Lower lobe of right lung (tissue), 2 donors: ENCODE results near the gene TNIK. TPM values are rescaled to one million over a fixed set of nuclear protein-coding genes. Genes with fewer than 3 reads are reported as not detected.

Experiments used
- ATAC-seq, 2 donors: fragments of 200-7000 bp; cut with Tn5 transposase; one replicate each; pipeline ENCODE4 v1.9.1; 2020 to 2022; ENCODE audit warnings: mild to moderate bottlenecking in 2 of 2, moderate library complexity in 2 of 2
- DNase-seq: peaks from one replicate; pipeline ENCODE4 v3.0.0-alpha.2; 2020
- H3K27ac ChIP-seq: fragments of 200-600 bp; one replicate; pipeline ENCODE4 v1.8.0; 2022
- H3K27me3 ChIP-seq: fragments of 200-600 bp; one replicate; pipeline ENCODE4 v1.8.0; 2022; ENCODE audit warnings: low read depth
- H3K36me3 ChIP-seq: fragments of 200-600 bp; one replicate; pipeline ENCODE4 v1.8.0; 2022; ENCODE audit warnings: mild to moderate bottlenecking
- H3K4me1 ChIP-seq: fragments of 200-600 bp; one replicate; pipeline ENCODE4 v1.8.0; 2022
- H3K4me3 ChIP-seq: fragments of 200-600 bp; one replicate; pipeline ENCODE4 v1.8.0; 2022; ENCODE audit warnings: mild to moderate bottlenecking
- H3K9me3 ChIP-seq: fragments of 200-600 bp; one replicate; pipeline ENCODE4 v1.8.0; 2022
- intact Hi-C: fragments of 100-400 bp; cut with DNase I; formaldehyde crosslinking; loops from one replicate; pipeline ENCODE4 v1.11.0; 2022
- total RNA-seq: library from RNA; stranded (reverse); fragmentation: NEBNext Ultra II Directional; extraction: Animal tissue kit (Norgen Biotek cat#: 25700); gene quantifications from one replicate; pipeline ENCODE4 v1.2.1, GENCODE V29; 2021
- TF ChIP-seq, protein P1 (sequence below): fragments of 200-600 bp; IDR thresholded peaks from one replicate; pipeline ENCODE4 v1.8.0; 2022; ENCODE audit warnings: antibody characterized with exemption, mild to moderate bottlenecking
- donor health status: DM: no; HTN: yes; CAD: no; lungs with severe emphysema.

Gene TNIK
- total RNA-seq, 1 donor from 2014 or later = 29.3 TPM

DNA sequence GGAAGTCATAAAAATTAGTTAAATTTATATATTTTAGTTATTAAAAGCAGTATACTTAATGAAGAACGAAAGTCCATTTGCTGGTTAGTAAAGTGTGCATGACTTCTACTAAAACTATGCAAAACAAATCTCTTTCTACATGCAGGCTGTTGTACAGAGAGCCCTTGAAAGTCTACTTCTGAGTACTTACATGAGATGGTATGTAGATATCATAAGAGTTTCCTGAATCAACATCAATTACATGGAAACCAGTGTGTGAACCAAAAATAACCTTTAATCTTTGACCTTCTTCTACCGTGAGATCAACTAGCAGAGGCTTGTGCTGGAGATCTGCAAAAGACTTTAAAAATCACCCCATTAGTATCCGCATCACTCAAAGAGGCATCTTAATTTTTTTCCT is 391.5 kb downstream of the TNIK start:
- TF ChIP-seq, protein P1, sequence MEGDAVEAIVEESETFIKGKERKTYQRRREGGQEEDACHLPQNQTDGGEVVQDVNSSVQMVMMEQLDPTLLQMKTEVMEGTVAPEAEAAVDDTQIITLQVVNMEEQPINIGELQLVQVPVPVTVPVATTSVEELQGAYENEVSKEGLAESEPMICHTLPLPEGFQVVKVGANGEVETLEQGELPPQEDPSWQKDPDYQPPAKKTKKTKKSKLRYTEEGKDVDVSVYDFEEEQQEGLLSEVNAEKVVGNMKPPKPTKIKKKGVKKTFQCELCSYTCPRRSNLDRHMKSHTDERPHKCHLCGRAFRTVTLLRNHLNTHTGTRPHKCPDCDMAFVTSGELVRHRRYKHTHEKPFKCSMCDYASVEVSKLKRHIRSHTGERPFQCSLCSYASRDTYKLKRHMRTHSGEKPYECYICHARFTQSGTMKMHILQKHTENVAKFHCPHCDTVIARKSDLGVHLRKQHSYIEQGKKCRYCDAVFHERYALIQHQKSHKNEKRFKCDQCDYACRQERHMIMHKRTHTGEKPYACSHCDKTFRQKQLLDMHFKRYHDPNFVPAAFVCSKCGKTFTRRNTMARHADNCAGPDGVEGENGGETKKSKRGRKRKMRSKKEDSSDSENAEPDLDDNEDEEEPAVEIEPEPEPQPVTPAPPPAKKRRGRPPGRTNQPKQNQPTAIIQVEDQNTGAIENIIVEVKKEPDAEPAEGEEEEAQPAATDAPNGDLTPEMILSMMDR = no peak

DNA sequence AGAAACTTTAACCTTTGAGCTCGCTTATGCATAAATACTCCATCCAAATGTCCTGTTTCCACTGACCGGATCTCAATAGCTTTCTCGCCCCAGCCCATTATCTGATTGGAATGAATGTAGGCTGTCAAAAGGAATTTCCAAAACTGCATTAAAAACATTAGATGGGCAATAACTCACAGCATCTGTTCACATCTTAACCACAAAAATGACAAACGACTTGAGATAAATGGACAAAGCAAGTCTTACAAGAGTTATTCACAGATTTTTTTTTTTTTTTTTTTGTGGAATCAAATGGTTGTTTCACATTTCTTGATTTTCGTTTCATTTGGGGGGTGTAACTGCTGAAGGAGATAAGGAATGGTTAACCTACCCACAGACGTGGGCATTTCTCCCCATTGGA is 394.0 kb downstream of the TNIK start:
- DNase-seq = no peak
- ATAC-seq = no peak
- H3K4me1 ChIP-seq = no peaks in the 10 kb centered on the region
- H3K4me3 ChIP-seq = no peak overlapping the region
- H3K36me3 ChIP-seq = peaks cover 13% of the 10 kb centered on the region
- TF ChIP-seq, protein P1 = no peak
- no peaks in the 10 kb centered on the region for H3K9me3 ChIP-seq
- intact Hi-C loops = no loop called here
- H3K27me3 ChIP-seq = no peaks in the 10 kb centered on the region
- H3K27ac ChIP-seq = no peak overlapping the region

More for the DNA sequence above, 391.5 kb downstream of the TNIK start:
- DNase-seq (no peak), ATAC-seq (peak; percentile 87 to 98)
- intact Hi-C loops = no loop called here
- H3K27ac ChIP-seq = no peak overlapping the region
- H3K4me1 ChIP-seq = no peaks in the 10 kb centered on the region
- H3K9me3 ChIP-seq = no peaks in the 10 kb centered on the region
- no peaks in the 10 kb centered on the region for H3K27me3 ChIP-seq
- H3K36me3 ChIP-seq = peaks cover 13% of the 10 kb centered on the region
- H3K4me3 ChIP-seq = no peak overlapping the region

DNA sequence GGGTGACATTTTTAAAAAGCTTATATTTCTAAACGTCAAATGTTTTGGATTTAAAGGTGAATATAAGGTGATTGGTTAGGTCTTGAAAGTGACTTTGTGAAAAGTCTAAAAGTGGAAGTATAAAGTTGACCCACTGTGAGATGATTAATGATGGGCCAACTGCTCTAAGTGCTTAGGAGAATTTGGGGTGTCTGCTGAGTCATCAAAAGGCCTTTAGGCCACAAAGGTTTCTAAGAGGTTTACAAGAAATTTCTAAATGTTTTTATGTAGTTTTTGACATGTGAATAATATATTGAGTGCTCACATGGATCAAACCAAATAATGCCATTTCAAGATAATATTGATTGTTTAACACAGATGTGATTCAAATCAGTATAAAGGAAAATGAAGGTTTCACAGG is 394.5 kb downstream of the TNIK start:
- Histone ChIP-seq H3K36me3 (peaks cover 13% of the 10 kb centered on the region), H3K27ac (no peak overlapping the region), H3K4me3 (no peak overlapping the region), H3K27me3 (no peaks in the 10 kb centered on the region), H3K9me3 (no peaks in the 10 kb centered on the region), H3K4me1 (no peaks in the 10 kb centered on the region)
- DNase-seq (no peak), ATAC-seq (no peak)
- intact Hi-C loops = no loop called here
- TF ChIP-seq, protein P1 = no peak

DNA sequence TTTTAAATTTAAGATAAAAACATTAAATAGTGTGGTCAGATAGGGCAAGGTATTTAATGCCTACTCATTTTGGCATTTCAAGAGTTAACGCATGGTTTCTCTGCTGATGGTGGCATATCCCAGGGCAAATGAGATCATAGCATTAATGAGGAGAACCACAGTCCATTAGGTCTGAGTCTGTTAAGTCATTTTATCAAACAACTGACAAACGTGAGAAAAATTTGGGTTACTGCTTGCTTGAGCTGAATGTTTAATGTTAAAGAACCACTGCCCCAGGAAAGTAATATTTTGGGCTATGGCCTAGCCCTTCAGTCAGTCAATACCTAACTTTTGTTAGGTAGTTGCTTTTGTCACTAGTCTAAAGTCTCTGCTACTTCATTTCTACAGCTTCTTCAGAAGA is 395.7 kb downstream of the TNIK start:
- ATAC-seq (no peak), DNase-seq (no peak)
- Histone ChIP-seq H3K27ac (no peak overlapping the region), H3K9me3 (no peaks in the 10 kb centered on the region), H3K4me3 (no peak overlapping the region), H3K27me3 (no peaks in the 10 kb centered on the region), H3K4me1 (no peaks in the 10 kb centered on the region), H3K36me3 (peaks cover 13% of the 10 kb centered on the region)
- TF ChIP-seq, protein P1 = no peak
- intact Hi-C loops = no loop called here

DNA sequence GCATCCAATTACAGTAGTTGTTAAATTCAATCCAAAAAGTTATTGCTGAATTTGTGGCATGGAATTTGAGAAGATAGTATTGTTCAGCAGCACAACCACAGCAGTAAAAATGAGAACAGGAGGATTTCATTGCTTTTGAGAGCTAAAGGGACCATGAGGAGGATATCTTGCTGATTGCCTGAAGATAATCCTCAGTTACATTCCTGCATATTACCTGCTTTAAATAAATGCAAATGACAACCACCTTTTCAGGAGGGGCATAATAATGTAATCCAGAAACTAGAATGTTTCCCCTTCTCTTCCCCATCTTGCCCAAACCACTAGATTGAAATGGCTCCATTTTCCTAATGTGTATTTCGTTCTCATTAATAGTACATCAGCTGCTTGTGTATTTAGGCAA is 398.5 kb downstream of the TNIK start:
- no peak for DNase-seq
- Histone ChIP-seq H3K4me1 (no peaks in the 10 kb centered on the region), H3K36me3 (peaks cover 13% of the 10 kb centered on the region), H3K27me3 (no peaks in the 10 kb centered on the region), H3K27ac (no peak overlapping the region), H3K4me3 (no peak overlapping the region), H3K9me3 (no peaks in the 10 kb centered on the region)
- no peak for ATAC-seq
- intact Hi-C loops = no loop called here
- TF ChIP-seq, protein P1 = no peak

DNA sequence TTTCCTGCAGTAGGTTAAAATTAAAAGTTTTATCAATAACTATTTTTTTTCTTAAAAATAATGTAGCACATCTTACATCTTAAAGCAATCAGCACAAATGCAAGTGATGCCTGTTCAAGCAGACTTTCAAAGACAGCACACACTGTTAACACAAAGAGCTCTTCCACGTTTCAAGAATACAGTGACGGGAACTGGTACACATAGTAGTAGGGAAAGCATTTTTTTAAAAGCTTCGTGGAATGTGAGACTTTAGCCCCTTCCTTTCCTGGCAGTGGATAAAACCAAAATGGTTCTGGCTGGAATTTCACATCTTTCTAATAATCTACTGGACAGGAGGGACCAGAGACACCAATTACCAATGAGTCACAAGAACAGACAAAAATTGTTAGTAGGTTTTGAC is 400.2 kb downstream of the TNIK start:
- ATAC-seq (no peak), DNase-seq (no peak)
- no peaks in the 10 kb centered on the region for H3K9me3 ChIP-seq
- H3K4me3 ChIP-seq = no peak overlapping the region
- intact Hi-C loops = no loop called here
- no peaks in the 10 kb centered on the region for H3K27me3 ChIP-seq
- TF ChIP-seq, protein P1 = no peak
- no peaks in the 10 kb centered on the region for H3K4me1 ChIP-seq
- H3K36me3 ChIP-seq = no peaks in the 10 kb centered on the region
- no peak overlapping the region for H3K27ac ChIP-seq
